22Rv1 (cell line): ENCODE data around the gene POFUT1.
"Not testable (repeated sequence)": the region's sequence is repeated elsewhere in the genome, so short reads cannot be mapped to it uniquely, and the experiment has no call there.

Source experiments
- H3K27ac ChIP-seq: fragments of 450-650 bp; 2 replicates; pipeline ENCODE4 v1.5.1; 2017
- ZFX ChIP-seq: fragments of 450-650 bp; IDR thresholded peaks from 2 replicates; pipeline ENCODE4 v1.6.1; 2017; ENCODE audit warnings: antibody characterized with exemption, borderline replicate concordance
- TF ChIP-seq, protein P1 (sequence below): fragments of 450-650 bp; IDR thresholded peaks from 2 replicates; pipeline ENCODE4 v1.5.1; 2017; ENCODE audit warnings: mild to moderate bottlenecking

Gene POFUT1

DNA sequence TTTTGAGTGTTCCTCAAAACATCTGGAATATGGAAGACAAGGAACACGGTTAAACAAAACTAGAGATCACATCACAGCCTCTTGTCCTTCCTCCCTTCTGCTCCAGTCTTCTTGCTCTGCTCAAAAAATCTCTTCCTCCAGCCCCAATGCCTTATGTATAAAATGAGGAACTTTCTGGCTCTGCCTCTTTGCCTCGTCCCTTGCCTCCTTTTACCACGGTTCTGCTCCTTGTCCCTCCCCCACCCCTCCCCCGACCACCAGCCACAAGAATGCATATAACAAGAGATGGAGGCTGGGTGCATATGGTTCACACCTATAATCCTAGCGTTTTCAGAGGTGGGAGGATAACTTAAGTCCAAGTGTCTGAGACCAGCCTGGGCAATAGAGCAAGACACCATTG lies 43.7 kb upstream of the POFUT1 start:
- TF ChIP-seq, protein P1, sequence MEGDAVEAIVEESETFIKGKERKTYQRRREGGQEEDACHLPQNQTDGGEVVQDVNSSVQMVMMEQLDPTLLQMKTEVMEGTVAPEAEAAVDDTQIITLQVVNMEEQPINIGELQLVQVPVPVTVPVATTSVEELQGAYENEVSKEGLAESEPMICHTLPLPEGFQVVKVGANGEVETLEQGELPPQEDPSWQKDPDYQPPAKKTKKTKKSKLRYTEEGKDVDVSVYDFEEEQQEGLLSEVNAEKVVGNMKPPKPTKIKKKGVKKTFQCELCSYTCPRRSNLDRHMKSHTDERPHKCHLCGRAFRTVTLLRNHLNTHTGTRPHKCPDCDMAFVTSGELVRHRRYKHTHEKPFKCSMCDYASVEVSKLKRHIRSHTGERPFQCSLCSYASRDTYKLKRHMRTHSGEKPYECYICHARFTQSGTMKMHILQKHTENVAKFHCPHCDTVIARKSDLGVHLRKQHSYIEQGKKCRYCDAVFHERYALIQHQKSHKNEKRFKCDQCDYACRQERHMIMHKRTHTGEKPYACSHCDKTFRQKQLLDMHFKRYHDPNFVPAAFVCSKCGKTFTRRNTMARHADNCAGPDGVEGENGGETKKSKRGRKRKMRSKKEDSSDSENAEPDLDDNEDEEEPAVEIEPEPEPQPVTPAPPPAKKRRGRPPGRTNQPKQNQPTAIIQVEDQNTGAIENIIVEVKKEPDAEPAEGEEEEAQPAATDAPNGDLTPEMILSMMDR = no peak
- TF ChIP-seq ZFX = no peak
- no peak overlapping the region for H3K27ac ChIP-seq

DNA sequence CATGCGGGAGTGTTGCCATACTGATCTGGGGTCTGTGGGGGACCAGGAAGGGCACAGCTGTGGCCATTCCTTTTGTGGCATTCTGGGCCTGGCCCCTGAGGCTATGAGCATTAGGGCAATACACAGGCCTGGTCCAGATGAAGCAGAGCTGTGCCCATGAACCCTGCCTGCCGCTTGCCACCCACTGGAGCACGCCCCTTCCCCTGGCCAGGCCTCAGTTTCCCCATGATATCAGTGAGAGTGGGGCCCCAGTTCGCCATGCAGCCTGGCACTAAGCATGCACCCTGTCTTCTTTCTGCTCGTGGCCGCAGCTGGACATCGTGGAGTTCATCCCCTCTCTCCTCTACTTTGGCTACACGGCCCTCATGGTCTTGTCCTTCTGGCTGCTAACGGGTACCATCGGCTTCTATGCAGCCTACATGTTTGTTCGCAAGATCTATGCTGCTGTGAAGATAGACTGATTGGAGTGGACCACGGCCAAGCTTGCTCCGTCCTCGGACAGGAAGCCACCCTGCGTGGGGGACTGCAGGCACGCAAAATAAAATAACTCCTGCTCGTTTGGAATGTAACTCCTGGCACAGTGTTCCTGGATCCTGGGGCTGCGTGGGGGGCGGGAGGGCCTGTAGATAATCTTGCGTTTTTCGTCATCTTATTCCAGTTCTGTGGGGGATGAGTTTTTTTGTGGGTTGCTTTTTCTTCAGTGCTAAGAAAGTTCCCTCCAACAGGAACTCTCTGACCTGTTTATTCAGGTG lies 42.5 kb upstream of the POFUT1 start:
- TF ChIP-seq ZFX = no peak
- TF ChIP-seq, protein P1 = no peak
- no peak overlapping the region for H3K27ac ChIP-seq

DNA sequence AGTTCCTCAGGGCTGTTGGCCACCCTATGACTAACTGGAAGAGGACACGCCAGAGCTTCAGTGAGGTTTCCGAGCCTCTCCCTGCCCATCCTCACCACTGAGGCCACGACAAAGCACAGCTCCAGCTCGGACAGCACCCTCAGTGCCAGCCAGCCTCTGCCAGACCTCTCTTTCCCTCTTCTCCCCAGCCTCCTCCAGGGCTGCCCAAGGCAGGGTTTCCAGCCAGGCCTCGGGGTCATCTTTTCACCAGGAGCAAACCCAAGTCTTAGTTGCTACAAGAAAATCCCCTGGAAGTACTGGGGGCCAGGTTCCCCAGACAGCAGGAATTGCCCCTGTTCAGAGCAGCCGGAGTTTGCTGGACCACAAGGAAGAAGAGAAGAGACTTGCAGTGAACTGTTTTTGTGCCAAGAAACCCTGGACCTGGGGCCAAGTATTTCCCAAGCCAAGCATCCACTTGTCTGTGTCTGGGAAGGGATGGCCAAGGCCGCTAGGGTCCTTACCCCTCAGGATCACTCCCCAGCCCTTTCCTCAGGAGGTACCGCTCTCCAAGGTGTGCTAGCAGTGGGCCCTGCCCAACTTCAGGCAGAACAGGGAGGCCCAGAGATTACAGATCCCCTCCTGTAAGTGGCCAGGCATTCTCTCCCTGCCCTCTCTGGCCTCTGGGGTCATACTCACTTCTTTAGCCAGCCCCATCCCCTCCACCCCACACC lies 41.7 kb upstream of the POFUT1 start:
- no peak overlapping the region for H3K27ac ChIP-seq
- TF ChIP-seq, protein P1 = no peak
- TF ChIP-seq ZFX = no peak

DNA sequence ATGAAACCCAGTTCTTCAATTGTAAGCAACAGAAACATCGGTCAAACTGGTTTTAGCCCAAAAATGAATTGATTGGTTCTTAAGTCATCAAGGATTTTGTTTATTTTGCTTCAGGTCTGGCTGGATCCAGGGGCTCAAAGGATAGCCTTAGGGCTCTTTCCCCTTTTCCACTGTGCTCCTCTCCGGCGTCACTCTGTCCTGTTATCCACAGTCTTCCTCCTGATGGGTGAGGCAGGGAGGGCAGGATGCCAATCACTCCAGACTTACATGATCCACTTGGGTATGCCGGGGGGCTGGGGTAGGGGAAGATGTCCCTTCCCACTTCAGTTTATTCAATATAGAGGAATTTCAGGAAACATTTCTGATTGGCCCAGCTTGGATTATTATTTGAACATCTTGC lies 40.1 kb upstream of the POFUT1 start:
- no peak overlapping the region for H3K27ac ChIP-seq
- TF ChIP-seq ZFX = no peak
- TF ChIP-seq, protein P1 = no peak

DNA sequence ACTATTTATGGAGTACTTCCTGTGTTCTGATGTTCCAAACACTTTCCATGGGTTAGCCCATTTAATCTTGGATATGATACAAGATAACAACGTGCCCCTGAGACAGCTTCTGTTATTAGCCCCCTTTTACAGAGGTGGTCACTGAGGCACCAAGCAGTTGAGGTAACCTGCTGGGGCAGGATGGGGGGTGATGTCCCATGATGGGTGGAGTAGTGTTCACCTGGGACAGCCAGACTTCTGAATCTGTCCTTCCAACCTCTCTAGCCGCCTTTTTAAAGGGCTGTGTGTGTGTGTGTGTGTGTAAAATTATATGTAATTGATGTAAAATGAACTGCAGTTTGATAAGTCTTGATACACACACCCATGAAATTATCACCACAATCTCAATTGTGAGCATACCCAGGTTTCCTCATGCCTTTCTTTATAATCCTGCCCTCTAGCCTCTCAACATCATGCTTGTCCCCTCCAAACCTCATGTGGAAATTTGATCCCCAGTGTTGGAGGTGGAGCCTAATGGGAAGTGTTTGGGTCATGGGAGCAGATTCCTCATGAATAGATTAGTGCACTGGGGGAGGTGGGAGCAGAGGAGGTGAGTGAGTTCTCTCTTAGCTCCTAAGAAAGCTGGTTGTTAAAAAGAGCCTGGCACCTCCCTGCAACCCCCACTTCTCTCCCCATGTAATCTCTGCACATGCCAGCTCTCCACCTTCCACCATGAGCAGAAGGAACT lies 39.3 kb upstream of the POFUT1 start:
- TF ChIP-seq, protein P1 = no peak
- TF ChIP-seq ZFX = no peak
- no peak overlapping the region for H3K27ac ChIP-seq

DNA sequence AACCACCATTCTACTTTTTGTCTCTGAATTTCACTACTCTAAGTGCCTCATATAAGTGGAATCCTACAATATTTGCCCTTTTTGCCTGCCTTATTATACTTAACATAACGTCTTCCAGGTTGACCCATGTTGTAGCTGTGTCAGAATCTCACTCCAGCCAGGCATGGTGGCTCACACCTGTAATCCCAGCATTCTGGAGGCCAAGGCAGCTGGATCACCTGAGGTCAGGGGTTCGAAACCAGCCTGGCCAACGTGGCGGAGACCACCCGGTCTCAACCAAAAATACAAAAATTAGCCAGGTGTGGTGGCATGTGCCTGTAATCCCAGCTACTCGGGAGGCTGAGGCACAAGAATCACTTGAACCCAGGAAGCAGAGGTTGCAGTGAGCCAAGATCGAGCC lies 30.0 kb upstream of the POFUT1 start:
- H3K27ac ChIP-seq = not testable (repeated sequence)

DNA sequence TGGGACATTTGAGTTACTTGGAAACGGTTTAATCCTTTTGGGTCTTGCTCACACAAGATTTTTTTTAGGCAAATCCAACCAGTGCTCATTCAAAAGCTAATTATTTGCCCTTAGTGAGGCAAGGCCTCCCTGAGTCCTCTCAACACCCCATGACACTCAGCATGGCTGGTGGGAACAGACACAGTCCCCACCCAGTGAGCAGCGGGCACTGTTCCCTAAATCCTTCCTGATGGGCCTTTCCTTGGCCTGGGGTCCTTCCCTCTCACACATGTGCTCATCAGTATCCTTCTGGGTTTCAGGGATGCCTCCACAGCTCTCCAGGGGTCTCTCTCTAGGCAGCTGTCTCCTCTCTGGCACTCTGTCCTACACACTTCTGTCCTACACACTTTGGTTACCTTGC lies 28.2 kb upstream of the POFUT1 start:
- TF ChIP-seq, protein P1 = no peak
- no peak for TF ChIP-seq ZFX
- no peak overlapping the region for H3K27ac ChIP-seq
